ENCODE results near the gene TEDC1. TPM values are rescaled to one million over a fixed set of nuclear protein-coding genes. Genes with fewer than 3 reads are reported as not detected.

Gene TEDC1
- total RNA-seq, 4 donors from 2014 or later, result 0.51 to 11.0 (median 9.4) TPM; not detected in 1

DNA sequence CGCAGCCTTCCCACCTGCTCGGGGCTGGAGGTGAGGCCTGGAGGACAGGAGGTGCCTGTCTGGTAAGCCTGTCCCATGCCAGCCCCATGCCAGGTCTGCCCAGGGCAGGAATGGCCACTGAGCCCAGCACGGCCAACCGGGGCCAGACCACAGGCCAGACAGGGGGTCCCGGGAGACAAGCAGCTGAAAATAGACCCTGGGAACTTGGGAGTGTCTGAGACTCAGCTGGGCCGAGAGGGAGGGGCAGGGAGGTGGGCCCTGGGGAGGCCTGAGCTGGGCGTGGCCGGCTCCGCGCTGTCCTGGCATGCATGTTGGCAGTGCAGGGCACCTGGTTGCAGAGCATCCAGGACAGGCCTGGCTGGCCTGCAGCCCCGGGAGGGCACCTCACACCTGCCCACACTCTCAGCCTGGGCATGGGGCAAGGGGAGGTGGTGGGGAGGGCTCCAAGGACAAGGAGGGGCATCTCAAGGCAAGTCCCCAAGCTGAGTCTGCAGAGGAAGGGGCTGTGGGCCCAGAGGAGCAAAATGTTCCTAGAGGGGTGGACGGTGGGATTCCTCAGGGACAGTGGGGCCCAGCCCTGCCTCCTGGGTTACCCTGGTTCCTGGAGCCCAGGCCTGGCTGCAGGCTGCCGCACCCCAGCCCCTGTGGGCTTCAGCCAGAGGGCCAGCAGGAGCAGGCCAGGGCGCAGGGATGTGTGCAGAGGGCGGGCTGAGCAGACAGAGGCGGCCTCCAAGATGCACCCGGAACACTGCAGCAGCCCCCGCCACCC lies 7.6 kb upstream of the TEDC1 start:
- no peak overlapping the region for H3K4me3 ChIP-seq
- TF ChIP-seq POLR2A (IDR thresholded peaks at IDR 0.05), result no peak
- TF ChIP-seq, protein P1, sequence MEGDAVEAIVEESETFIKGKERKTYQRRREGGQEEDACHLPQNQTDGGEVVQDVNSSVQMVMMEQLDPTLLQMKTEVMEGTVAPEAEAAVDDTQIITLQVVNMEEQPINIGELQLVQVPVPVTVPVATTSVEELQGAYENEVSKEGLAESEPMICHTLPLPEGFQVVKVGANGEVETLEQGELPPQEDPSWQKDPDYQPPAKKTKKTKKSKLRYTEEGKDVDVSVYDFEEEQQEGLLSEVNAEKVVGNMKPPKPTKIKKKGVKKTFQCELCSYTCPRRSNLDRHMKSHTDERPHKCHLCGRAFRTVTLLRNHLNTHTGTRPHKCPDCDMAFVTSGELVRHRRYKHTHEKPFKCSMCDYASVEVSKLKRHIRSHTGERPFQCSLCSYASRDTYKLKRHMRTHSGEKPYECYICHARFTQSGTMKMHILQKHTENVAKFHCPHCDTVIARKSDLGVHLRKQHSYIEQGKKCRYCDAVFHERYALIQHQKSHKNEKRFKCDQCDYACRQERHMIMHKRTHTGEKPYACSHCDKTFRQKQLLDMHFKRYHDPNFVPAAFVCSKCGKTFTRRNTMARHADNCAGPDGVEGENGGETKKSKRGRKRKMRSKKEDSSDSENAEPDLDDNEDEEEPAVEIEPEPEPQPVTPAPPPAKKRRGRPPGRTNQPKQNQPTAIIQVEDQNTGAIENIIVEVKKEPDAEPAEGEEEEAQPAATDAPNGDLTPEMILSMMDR (IDR thresholded peaks at IDR 0.05), result no peak
- intact Hi-C loops (cut with DNase I; ENCODE audit: low total_unique reads), result no loop called here
- peak overlapping the region; percentile 75 to 90 for H3K27ac ChIP-seq
- H3K36me3 ChIP-seq, result no peaks in the 10 kb centered on the region
- H3K9me3 ChIP-seq, result no peaks in the 10 kb centered on the region
- H3K4me1 ChIP-seq, result peaks cover 0 to 48% of the 10 kb centered on the region in 2 donors
- DNase-seq, result peak in 1 of 2 donors; percentile 42
- peaks cover 0 to 5% of the 10 kb centered on the region in 2 donors for H3K27me3 ChIP-seq

DNA sequence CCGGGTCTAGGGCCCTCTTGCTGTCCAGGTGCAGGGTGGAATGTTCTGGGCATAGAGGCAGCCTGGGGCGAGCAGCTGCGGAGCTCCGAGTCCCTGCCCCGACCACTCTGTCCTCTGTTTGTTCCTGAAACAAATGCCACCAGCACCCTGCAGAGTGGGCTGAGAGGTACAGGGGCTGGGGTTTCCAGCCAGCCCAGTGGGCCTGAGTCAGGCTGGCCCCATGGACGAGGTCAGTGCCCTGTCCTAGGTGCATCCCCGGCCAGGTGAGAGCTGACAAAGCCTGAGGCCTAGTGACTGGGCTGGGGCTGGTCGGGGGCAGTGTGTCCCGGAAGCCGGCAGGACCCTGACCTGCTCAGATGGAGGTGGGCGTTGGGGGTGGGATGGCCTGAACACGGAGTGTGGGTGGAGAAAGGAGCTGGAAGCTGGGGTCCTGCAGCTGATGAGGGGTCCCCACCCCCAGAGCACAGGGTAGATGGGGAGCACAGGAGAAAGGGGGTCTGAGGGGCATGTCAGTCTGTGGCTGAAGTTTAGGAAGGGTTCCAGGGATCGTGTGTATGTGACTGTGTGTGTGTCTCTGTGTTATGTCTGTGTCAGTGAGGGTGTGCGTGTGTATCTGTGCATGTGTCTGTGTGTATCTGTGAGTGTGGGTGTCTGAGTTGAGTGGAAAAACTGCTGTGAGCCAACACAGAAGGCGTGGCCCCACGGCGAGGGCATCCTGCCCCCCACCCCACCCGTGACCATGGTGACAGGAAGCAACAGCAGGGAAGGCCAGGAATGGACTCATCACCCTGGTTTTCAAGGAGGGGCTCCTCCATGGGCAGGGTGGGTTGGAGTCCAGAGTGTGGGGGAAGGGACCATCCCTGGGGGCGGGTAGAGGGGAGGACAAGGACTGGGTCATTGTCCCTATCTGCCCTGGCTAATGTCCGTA lies 6.7 kb upstream of the TEDC1 start:
- H3K27ac ChIP-seq, result peak overlapping the region; percentile 47 to 72
- no peaks in the 10 kb centered on the region for H3K9me3 ChIP-seq
- H3K27me3 ChIP-seq, result peaks cover 0 to 5% of the 10 kb centered on the region in 2 donors
- TF ChIP-seq POLR2A (IDR thresholded peaks at IDR 0.05), result no peak
- TF ChIP-seq, protein P1 (IDR thresholded peaks at IDR 0.05), result no peak
- intact Hi-C loops (cut with DNase I; ENCODE audit: low total_unique reads), result no loop called here
- peaks cover 0 to 51% of the 10 kb centered on the region in 2 donors for H3K4me1 ChIP-seq
- no peaks in the 10 kb centered on the region for H3K36me3 ChIP-seq
- no peak overlapping the region for H3K4me3 ChIP-seq
- peak; percentile 62 to 68 for DNase-seq

DNA sequence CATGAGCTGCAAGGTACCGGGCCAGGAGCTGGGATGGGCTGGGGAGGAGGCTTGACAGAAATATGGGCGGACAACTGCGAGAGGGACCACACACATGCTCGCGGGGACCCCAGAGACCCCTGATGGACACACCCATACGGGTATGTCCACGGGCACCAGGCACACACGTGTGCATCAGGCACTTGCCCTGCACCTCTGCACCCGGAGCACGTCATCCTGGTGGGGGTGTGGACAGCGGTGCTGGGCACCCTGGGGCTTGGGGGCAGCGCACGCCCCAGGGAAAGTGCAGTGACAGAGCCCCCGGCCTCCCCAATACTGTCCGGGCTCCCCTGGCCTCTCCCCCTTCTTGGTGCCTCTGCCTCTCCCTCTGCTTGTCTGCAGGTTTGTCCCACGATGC lies 6.1 kb upstream of the TEDC1 start:
- Histone ChIP-seq H3K27me3 (peaks cover 0 to 5% of the 10 kb centered on the region in 2 donors), H3K4me1 (peaks cover 0 to 57% of the 10 kb centered on the region in 2 donors), H3K9me3 (no peaks in the 10 kb centered on the region), H3K36me3 (no peaks in the 10 kb centered on the region), H3K4me3 (no peak overlapping the region), H3K27ac (peak overlapping the region; percentile 72 to 78)
- intact Hi-C loops (cut with DNase I; ENCODE audit: low total_unique reads), result no loop called here
- TF ChIP-seq, protein P1 (IDR thresholded peaks at IDR 0.05), result no peak
- no peak for TF ChIP-seq POLR2A (IDR thresholded peaks at IDR 0.05)
- no peak for DNase-seq

DNA sequence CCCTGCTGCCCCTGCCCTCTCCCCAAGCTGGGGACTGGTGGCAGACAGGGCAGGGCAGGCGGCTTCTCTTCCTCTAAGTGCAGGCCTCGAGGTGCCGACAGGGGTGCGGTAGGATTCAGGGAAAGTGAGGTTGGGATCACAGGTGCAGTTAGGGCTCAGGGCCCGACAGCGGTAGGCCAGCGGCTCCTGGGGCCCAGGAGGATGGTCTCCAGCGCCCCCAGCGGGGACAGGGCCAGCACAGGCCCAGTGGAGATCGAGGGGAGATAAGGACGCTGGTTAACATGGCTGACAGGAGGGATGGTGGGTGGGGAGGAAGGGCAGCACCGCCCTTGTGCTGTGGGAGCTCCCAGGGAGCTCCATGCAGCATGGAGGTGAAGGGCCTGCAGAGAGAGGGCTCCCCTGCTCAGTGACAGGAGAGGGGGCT lies 5.3 kb upstream of the TEDC1 start:
- Histone ChIP-seq H3K27ac (peak overlapping the region; percentile 72 to 78), H3K9me3 (no peaks in the 10 kb centered on the region), H3K4me3 (no peak overlapping the region), H3K36me3 (no peaks in the 10 kb centered on the region), H3K4me1 (peaks cover 0 to 50% of the 10 kb centered on the region in 2 donors), H3K27me3 (peaks cover 0 to 5% of the 10 kb centered on the region in 2 donors)
- intact Hi-C loops (cut with DNase I; ENCODE audit: low total_unique reads), result no loop called here
- TF ChIP-seq, protein P1 (IDR thresholded peaks at IDR 0.05), result peak in 1 of 4 experiments; percentile 13
- no peak for TF ChIP-seq POLR2A (IDR thresholded peaks at IDR 0.05)
- no peak for DNase-seq
